ENCODE measurements around the gene GLB1L3.
"Not testable (repeated sequence)": the region's sequence is repeated elsewhere in the genome, so short reads cannot be mapped to it uniquely, and the experiment has no call there.

Gene GLB1L3

DNA sequence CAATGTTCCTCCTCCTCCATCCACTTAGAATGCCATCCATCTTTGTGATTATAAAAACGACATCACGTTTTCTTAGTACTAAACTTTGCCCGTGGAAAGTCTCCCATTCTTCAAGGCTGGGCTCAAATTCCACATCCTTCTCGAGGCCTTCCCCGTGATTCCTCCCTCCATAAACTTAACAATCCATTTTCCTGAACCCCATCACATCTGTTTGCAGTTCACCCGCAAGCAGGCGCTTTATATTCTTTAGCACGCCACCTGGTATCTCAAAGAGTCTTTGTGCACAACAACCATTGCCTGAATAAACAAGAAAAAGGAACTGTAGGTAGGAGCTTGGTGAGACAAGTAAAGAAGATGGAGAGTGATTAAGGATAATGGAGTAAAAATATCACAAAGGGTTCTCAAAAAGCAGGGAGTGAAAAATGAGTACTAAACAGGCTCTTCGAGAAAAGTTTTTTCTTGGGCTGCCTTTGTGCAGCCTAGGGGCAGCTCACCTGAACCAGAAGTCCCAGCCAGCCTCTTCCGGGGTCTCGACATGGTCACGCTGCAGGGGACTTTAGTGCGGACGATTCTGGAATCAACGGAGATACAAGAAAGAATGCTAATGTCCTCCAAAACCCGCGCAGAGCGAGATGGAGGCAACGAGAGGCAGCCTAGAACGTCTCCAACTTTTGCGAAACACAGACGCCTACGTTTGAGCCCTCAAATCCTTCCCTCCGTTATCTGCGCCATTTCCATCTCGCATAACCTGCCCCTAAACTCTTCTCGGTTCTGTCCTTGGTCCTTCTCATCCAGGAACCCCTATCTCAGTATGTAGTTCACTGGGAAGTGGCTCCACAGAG lies 23.6 kb upstream of the GLB1L3 start:
- no peak for DNase-seq

DNA sequence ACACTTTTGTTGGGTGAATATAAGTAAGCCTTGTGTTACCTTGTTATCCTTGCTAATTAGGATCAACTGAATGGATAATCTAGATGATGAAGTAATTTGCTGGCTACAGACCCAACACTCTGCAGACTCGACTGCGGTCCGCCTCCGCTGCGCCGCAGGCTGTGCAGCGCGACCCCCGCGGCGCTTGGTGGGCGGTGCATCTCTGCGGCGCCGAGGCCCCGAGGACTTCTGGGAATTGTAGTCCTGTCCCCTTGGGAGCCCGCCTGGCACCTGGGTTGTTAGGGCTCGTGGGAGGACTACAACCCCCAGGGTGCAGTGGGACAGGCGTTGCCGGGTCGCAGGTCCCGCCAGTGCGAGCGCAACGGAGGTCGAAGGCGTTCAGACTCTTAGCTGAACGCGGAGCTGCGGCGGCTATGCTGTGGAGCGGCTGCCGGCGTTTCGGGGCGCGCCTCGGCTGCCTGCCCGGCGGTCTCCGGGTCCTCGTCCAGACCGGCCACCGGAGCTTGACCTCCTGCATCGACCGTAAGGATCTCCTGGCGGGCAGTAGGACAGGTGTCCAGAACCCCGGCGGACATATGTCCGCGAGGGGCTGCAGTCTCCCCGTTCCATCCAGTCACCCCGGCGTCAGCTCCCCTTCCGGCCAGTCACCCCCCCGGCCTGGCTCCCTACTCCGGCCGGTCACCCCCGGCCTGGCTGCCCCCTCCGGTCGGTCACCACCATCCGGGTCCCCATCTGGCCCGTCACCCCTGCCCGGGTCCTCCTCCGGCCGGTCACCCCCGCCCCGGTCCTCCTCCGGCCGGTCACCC lies 22.8 kb upstream of the GLB1L3 start, which contains the start of the genes ACAD8 and THYN1:
Gene ACAD8, plus strand, starts transcription at position 381 of the 806 bp plus-strand sequence. Its CDS starts 33 bp downstream, at position 414.
Gene THYN1, minus strand, starts transcription at position 165 of the 806 bp plus-strand sequence. CDS start 470 bp downstream, outside the sequence.
- DNase-seq = peak; percentile 94 to 99

GRCh38 chr11:134254433-134255183 lies 21.6 kb upstream of the GLB1L3 start:
- DNase-seq = no peak

- not testable (repeated sequence) for DNase-seq
These were observed 21.0 kb upstream of the GLB1L3 start for GRCh38 chr11:134255184-134255561.

DNA sequence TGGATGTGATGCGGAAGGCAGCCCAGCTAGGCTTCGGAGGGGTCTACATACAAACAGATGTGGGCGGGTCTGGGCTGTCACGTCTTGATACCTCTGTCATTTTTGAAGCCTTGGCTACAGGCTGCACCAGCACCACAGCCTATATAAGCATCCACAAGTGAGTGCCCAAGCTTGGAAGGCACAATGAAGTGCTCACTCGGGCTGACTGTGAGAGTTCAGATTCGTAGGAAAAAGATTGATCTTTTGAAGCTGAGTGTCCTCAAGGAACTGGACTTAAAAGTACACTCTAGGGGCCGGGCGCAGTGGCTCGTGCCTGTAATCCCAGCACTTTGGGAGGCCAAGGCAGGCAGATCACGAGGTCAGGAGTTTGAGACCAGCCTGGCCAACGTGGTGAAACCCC lies 19.1 kb upstream of the GLB1L3 start:
- DNase-seq = no peak

- no peak for DNase-seq
These were observed 17.6 kb upstream of the GLB1L3 start for GRCh38 chr11:134258577-134258976.

GRCh38 chr11:134260503-134260902 lies 15.7 kb upstream of the GLB1L3 start:
- DNase-seq = no peak

DNA sequence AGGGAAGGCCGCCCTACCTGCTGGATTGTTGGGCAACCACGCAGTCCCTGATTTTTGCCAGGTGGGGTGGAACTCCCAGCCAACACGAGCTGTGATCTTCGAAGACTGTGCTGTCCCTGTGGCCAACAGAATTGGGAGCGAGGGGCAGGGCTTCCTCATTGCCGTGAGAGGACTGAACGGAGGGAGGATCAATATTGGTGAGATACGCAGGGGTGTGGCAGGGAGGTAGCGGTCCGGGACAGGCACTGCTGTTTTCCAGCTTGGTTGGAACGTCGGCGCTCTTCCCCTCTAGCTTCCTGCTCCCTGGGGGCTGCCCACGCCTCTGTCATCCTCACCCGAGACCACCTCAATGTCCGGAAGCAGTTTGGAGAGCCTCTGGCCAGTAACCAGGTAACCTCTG lies 15.2 kb upstream of the GLB1L3 start:
- no peak for DNase-seq

GRCh38 chr11:134261626-134262488 lies 14.3 kb upstream of the GLB1L3 start:
- DNase-seq = peak; percentile 15 to 31

DNA sequence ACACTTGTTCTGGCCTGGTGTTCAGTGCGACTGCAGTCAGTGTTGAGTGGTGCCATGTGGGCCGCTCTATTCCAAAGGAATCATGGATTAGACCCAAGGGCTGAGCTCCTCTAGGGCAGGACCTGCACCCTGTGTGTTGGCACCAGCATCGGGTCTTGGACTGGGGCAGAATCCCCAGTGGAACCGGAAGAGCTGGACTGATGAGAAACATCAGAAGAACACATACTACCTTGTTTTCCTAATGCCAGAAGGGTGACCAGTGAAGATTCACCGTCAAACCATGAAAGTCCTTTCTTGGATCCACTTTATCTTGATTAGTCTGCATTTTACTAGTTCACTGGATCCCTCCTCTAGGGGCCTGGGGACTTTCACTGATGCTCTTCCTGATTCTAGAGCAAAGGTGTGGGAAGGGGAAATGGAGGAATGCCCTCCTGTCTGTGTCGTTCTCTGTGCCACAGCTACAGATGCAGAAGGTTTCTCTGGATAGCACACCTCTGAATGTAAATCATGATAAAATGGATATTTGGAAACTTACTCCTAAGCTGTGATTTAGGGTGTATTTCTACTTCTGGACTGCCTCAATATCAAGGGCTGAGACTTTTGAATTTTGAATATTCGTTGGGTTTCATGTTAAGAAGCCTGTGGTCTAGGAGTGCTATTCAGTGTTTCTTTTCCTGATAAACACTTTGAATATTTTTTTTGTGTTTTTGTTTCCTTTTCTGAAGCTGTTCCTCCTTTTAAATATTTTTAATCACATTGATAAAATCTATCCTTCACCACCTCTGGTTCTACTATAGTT lies 11.0 kb upstream of the GLB1L3 start:
- no peak for DNase-seq

DNA sequence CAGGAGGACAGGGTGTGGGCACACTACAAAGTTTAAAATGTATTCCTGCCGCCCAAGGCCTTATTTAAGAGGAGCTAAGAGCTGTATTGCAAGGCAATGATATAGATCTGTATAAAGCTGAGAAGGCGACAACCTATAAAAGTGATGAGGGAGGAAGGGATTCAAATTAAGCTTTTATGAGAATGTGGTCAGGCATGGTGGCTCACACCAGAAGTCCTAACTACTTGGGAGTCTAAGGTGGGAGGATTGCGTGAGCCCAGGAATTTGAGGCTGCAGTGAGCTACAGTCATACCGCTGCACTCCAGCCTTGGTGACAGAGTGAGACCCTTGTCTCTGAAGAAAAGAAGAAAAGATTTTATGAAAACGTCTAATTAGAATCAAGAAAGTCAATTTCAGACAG lies 9.7 kb upstream of the GLB1L3 start:
- no peak for DNase-seq

- DNase-seq = no peak
These were observed 9.3 kb upstream of the GLB1L3 start for GRCh38 chr11:134266841-134267251.

DNA sequence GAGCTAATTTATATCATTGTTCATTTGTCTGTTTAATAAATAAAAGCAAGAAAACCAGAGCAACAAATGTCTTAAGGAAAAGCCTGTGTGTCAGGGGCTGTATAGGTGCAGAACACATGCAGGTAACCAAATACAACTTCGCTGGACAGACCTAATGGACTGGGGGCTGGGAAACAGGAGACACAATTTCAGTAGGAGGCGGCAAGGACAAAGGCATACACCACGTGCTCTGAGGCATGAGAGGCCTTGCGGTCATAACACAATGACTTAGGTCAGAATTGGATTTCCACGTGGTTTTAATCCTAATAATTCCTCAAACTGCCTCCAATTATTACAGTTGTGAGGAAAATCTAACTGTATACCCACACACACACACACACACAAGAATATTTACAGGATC lies 8.7 kb upstream of the GLB1L3 start:
- no peak for DNase-seq

DNA sequence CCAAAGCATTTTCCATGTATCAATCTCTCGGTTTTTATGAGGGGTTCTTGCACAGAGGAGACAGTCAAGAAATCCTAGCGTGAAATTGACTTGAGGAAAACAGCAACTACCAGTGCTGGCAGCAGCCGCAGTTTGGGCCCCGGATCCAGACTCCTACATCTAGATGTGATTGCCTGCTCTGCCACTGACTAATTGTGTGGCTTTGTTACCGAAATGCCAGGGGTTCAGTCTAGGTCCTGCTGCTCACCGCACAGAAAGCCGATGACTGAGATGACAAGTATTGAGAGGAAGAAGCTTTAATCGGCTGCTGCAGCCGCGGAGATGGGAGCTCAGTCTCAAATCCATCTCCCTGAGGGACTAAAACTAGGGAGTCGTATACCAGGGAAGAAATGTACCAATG lies 8.2 kb upstream of the GLB1L3 start:
- DNase-seq = no peak

GRCh38 chr11:134270250-134270714 lies 5.9 kb upstream of the GLB1L3 start:
- DNase-seq = peak in 1 of 2 experiments; percentile 10

DNA sequence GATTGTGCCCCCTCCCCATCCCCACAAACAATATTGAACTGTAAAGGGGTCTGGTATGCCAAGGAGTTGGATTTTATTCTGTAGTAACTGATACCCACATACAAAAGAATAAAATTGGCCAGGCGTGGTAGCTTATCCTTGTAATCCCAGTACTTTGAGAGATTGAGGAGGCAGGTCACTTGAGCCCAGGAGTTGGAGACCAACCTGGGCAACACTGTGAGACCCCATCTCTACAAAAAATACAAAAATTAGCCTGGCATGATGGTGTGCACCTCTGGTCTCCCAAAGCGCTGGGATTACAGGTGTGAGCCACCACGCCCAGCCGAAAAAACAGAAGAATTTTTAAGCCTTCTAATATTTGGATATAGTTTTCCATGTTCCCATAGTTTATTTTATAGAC lies 4.2 kb upstream of the GLB1L3 start:
- DNase-seq = no peak

DNA sequence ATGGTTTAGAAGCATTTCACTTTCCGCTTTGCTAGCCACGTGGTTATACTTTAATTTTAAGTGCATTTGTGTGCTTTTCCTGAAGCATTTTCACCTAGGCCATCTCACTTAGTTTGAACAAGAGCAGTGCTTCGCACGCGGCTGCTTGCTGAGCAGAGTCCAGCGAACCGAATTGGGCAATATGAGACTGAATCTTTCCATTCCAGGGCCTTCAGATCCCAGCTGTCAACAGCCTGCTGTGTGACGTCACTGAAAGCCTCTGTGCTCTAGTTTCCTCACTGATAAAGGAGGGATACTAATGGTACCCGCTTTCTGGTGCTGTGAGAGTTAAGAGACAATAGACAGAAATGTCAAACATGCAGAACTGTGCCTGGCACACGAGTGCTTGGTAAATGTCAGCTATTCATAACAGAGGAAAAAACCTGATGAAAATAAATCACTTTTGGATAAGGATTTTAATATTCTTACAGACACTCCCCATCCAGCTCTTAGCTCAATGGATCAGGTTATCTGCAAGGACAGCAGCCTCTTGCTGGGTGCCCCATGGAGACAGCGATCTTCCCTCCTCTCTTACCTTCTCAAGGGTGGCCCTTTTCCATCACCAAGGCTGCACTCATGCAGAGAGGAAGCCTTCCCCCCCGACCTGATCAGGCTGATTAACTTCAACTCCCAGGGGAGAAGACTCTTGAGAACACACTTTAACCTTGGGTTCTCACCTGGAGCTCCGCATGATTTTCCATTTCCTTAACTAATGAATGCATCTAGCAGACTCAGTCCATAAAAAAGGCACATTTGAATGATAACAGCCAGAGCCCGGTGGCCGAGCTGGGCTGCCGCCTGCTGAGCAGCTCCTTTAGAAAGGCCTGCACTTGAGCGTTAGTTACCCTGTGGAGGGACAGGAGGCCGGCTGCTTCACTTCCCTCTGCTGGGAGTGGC lies 3.5 kb upstream of the GLB1L3 start:
- no peak for DNase-seq

GRCh38 chr11:134273317-134273712 lies 2.9 kb upstream of the GLB1L3 start:
- no peak for DNase-seq

DNA sequence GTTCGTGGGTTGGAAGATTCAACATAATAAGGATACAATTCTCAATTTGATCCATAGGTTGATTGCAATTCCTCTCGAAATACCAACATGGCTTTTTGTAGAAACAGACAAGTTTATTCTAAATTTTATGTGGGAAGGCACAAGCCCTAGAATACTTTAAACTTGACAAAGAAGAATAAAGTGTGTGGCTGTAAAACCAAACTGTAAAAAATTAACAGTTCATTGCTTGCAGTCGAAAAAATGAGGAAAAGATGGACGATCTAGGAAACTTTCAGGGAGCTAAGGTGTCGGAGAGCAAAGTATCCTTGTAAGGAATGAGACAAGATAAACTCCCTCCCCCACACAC lies 1.0 kb upstream of the GLB1L3 start:
- DNase-seq = no peak
